GM12891 (cell line): ENCODE data around the gene CYP4B1.

Experiments used
- POLR2A ChIP-seq: IDR thresholded peaks from 2 replicates; pipeline ENCODE4 v1.6.1; 2011; ENCODE audit warnings: low read depth, low read length, control low read depth
- POLR2AphosphoS5 ChIP-seq: IDR thresholded peaks from 2 replicates; pipeline ENCODE4 v1.6.1; 2011; ENCODE audit warnings: low read depth, low read length, control low read depth
- SPI1 ChIP-seq: IDR thresholded peaks from 2 replicates; pipeline ENCODE4 v1.6.1; 2011; ENCODE audit warnings: low read depth, low read length, control low read depth

DNA sequence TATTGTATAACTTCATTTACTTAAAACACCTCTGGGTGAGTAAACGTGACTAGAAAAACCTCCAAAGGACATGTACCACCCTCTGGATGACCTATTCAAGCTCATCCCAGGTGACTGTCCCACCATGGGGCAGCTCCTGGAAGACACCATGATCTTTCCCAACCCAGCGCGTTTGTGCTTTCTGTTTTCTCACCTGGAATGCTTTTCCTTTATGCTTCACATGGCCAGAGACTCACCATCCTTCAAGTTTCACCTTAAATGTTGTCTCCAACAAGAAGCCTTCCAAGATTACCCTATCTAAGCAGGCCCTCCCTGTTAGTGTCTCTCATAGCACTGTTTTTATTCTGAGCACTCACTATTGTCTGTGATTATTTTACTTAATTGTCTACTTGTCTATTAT lies 11.1 kb downstream of the CYP4B1 start:
- TF ChIP-seq POLR2A (no peak), SPI1 (no peak), POLR2AphosphoS5 (no peak)
